ENCODE measurements around the gene SLC2A14.
"Not testable (repeated sequence)": the region's sequence is repeated elsewhere in the genome, so short reads cannot be mapped to it uniquely, and the experiment has no call there.

DNA sequence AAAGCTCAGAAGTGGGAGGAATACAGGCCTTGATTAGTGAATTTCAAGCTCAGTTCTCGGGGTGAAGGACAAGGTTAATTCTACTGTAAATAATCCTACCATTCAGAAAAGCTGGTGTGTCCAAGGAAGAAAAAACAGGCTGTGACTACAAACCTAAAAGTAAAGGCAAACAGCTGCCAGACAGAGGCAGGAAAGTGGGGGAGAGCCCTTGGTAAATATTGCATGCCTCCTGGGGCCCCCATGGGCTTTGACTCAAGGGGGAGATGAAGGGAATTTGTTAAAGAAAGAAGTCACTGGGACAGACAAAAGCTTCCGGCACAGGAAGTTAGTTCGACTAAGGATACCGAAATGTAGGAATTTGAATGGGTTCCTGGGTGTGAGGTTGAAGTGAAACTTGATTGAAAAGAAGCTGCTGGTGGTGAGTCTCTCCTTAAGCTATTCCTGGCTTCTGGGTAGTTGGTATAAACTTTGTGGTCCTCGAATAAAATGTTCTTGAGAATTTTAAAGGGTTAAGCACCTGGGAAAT, 32.9 kb upstream of the SLC2A14 start:
- TF ChIP-seq EZH2 (IDR thresholded peaks at IDR 0.05; ENCODE audit: insufficient read depth, poor library complexity, severe bottlenecking); EZH2phosphoT487 (IDR thresholded peaks at IDR 0.05; ENCODE audit: insufficient read depth, low read depth): not testable (repeated sequence)

Data from GM23248 (cell line).